Endothelial cell of umbilical vein (primary cell): ENCODE results near the gene CEMP1. TPM values are rescaled to one million over a fixed set of nuclear protein-coding genes. Genes with fewer than 3 reads are reported as not detected.
"Not testable (repeated sequence)": the region's sequence is repeated elsewhere in the genome, so short reads cannot be mapped to it uniquely, and the experiment has no call there.

ENCODE experiments used
- Bru-seq: library from RNA; stranded (reverse); fragments of 400-500 nt; gene quantifications from one replicate; lab custom pipeline; 2021; lab: Mats Ljungman, UMichigan
- BruChase-seq, 2 experiments: library from RNA; stranded (reverse); fragments of 400-500 nt; gene quantifications; one replicate each; lab custom pipeline; 2021; lab: Mats Ljungman, UMichigan
- BruUV-seq: library from RNA; stranded (reverse); fragments of 400-500 nt; replicated peaks from 2 replicates; lab custom pipeline; 2021; lab: Mats Ljungman, UMichigan
- CTCF ChIA-PET: fragments of 300-600, 350-600 bp; sonication (Branson Sonifier 250); formaldehyde crosslinking; loops from one replicate; lab custom pipeline; 2021; ENCODE audit warnings: antibody characterized with exemption, inconsistent platforms; lab: Charles Lee
- POLR2A ChIA-PET: fragments of 300-600, 350-600 bp; sonication (Branson Sonifier 250); formaldehyde crosslinking; loops from one replicate; lab custom pipeline; 2021; ENCODE audit warnings: antibody characterized with exemption, inconsistent platforms; lab: Charles Lee
- DNase-seq: peaks from one replicate; pipeline ENCODE4 v3.0.0-alpha.2; 2011; ENCODE audit warnings: low read depth, low spot score
- FAIRE-seq: peaks from 2 replicates; lab custom pipeline; 2011; peaks lifted over from hg19 to GRCh38; lab: Jason Lieb, UNC
- H2AFZ ChIP-seq: 2 replicates; pipeline ENCODE4 v1.6.0; 2012; ENCODE audit warnings: low read depth, low read length, control low read depth, inconsistent platforms
- H3K27ac ChIP-seq: 2 replicates; pipeline ENCODE4 v1.5.1; 2011; ENCODE audit warnings: low read depth, mild to moderate bottlenecking, control low read depth, low read length, moderate library complexity; ENCODE audit not compliant: insufficient read depth
- H3K27me3 ChIP-seq, 2 experiments: 2 replicates each; pipeline versions ENCODE4 v1.6.0 to v1.6.1; 2011; ENCODE audit warnings: low read length in 2 of 2, mixed read lengths in 1 of 2; ENCODE audit not compliant: control insufficient read depth in 2 of 2, insufficient read depth in 2 of 2
- H3K36me3 ChIP-seq, 2 experiments: 2 replicates in 1 of 2; 3 replicates in 1 of 2; pipeline ENCODE4 v1.5.1; 2011; ENCODE audit warnings: low read length in 2 of 2, mild to moderate bottlenecking in 1 of 2, moderate library complexity in 1 of 2; ENCODE audit not compliant: control insufficient read depth in 2 of 2, insufficient read depth in 2 of 2; ENCODE audit errors: extremely low read depth in 1 of 2
- H3K4me1 ChIP-seq: 3 replicates; pipeline ENCODE4 v1.5.1; 2011; ENCODE audit warnings: mild to moderate bottlenecking, low read length; ENCODE audit not compliant: control insufficient read depth, insufficient read depth; ENCODE audit errors: extremely low read depth
- H3K4me2 ChIP-seq: 2 replicates; pipeline ENCODE4 v1.6.1; 2011; ENCODE audit warnings: low read length, control low read depth, mixed read lengths; ENCODE audit not compliant: insufficient read depth
- H3K4me3 ChIP-seq, 3 experiments: fragments of 200-600 bp in 1 of 3; sonication (generic), shearing (Covaris generic) in 1 of 3; replicated peaks in 1 of 3; 2 replicates each; pipeline ENCODE4 v1.5.1; 2011 to 2016; ENCODE audit warnings: control low read depth in 3 of 3, low read length in 3 of 3, mild to moderate bottlenecking in 2 of 3, inconsistent platforms in 1 of 3, low read depth in 1 of 3, moderate library complexity in 1 of 3; ENCODE audit not compliant: insufficient read depth in 1 of 3
- H3K79me2 ChIP-seq: 2 replicates; pipeline ENCODE4 v1.6.0; 2012; ENCODE audit warnings: low read length, inconsistent platforms; ENCODE audit not compliant: control insufficient read depth, insufficient read depth
- H3K9ac ChIP-seq: replicated peaks from 2 replicates; pipeline ENCODE3; 2011; ENCODE audit warnings: low read length, control low read depth; ENCODE audit not compliant: insufficient read depth; ENCODE audit errors: extremely low read depth
- H3K9me1 ChIP-seq: replicated peaks from 3 replicates; pipeline ENCODE4 v1.6.0; 2011; ENCODE audit warnings: mild to moderate bottlenecking, low read length; ENCODE audit not compliant: control insufficient read depth, insufficient read depth; ENCODE audit errors: extremely low read depth
- H3K9me3 ChIP-seq: replicated peaks from 2 replicates; pipeline ENCODE4 v1.5.1; 2012; ENCODE audit warnings: low read length, inconsistent platforms; ENCODE audit not compliant: control insufficient read depth, insufficient read depth
- H4K20me1 ChIP-seq: replicated peaks from 2 replicates; pipeline ENCODE3; 2011; ENCODE audit warnings: mild to moderate bottlenecking, low read length; ENCODE audit not compliant: control insufficient read depth, insufficient read depth; ENCODE audit errors: extremely low read depth
- EZH2 ChIP-seq: IDR thresholded peaks from 2 replicates; pipeline ENCODE4 v1.6.1; 2012; ENCODE audit warnings: borderline replicate concordance, low read depth, mild to moderate bottlenecking, moderate library complexity, low read length, inconsistent platforms; ENCODE audit not compliant: severe bottlenecking
- FOS ChIP-seq: IDR thresholded peaks from 2 replicates; pipeline ENCODE4 v1.6.1; 2011; ENCODE audit warnings: mild to moderate bottlenecking, low read length, moderate library complexity, borderline replicate concordance; ENCODE audit not compliant: insufficient read depth
- GATA2 ChIP-seq: IDR thresholded peaks from 2 replicates; pipeline ENCODE4 v1.7.0; 2011; ENCODE audit warnings: low read depth, mild to moderate bottlenecking, moderate library complexity, mixed read lengths, low read length; ENCODE audit not compliant: insufficient read length, insufficient read depth
- MYC ChIP-seq: IDR thresholded peaks from one replicate; pipeline ENCODE4 v1.6.1; 2011; ENCODE audit warnings: mild to moderate bottlenecking, low read depth, low read length
- POLR2A ChIP-seq: IDR thresholded peaks from 2 replicates; pipeline ENCODE4 v1.6.1; 2012; ENCODE audit warnings: low read depth, mild to moderate bottlenecking, control low read depth, low read length
- POLR2AphosphoS5 ChIP-seq: IDR thresholded peaks from 2 replicates; pipeline ENCODE4 v1.6.1; 2012; ENCODE audit warnings: low read depth, mild to moderate bottlenecking, control low read depth, low read length, moderate library complexity; ENCODE audit not compliant: insufficient read depth
- dilution Hi-C: fragments of 300-500 bp; cut with MboI; formaldehyde crosslinking; loops from one replicate; pipeline ENCODE4 v1.15.0; 2019; ENCODE audit warnings: low sequenced_read_pairs; ENCODE audit not compliant: extremely low pct_ligation_motif_present
- intact Hi-C: fragments of 100-400 bp; cut with micrococcal nuclease; formaldehyde crosslinking; loops from one replicate; pipeline ENCODE4 v1.10.0; 2022
- long read RNA-seq: library from polyadenylated mRNA; stranded (forward); transcript quantifications from one replicate; pipeline ENCODE4 v2.0.0, GENCODE V29; 2021
- polyA minus RNA-seq, 3 experiments: library from RNA; depleted of rRNA, polyadenylated mRNA; stranded (reverse); fragments of >200 nt; gene quantifications; 1 replicate in 1 of 3; 2 replicates in 2 of 3; pipeline ENCODE4 v1.2.3, GENCODE V29; 2011
- polyA plus RNA-seq, 4 experiments: library from polyadenylated mRNA; depleted of rRNA in 3 of 4; stranded (reverse) in 3 of 4; unstranded in 1 of 4; fragments of >200 nt; gene quantifications; 2 replicates each; pipeline versions ENCODE4 v1.2.1 to v1.2.3, GENCODE V29; 2011 to 2012; ENCODE audit warnings: missing spikeins in 1 of 4
- total RNA-seq: library from RNA; stranded (reverse); gene quantifications from 2 replicates; pipeline ENCODE4 v1.2.3, GENCODE V29; 2021
- TF ChIP-seq, protein P1 (sequence below), 2 donors: IDR thresholded peaks; 1 replicate in 1 of 2; 2 replicates in 1 of 2; pipeline ENCODE4 v1.5.1; 2011; ENCODE audit warnings: low read length in 2 of 2, mild to moderate bottlenecking in 2 of 2, moderate library complexity in 2 of 2, control low read depth in 1 of 2, inconsistent platforms in 1 of 2, low read depth in 1 of 2; ENCODE audit not compliant: insufficient read depth in 1 of 2; ENCODE audit errors: extremely low read depth in 1 of 2

CEMP1 gene, protein sequence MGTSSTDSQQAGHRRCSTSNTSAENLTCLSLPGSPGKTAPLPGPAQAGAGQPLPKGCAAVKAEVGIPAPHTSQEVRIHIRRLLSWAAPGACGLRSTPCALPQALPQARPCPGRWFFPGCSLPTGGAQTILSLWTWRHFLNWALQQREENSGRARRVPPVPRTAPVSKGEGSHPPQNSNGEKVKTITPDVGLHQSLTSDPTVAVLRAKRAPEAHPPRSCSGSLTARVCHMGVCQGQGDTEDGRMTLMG
- total RNA-seq (not detected in 2 replicates), polyA plus RNA-seq (not detected in 2 replicates), polyA minus RNA-seq (not detected in 2 replicates), Bru-seq, nascent RNA (not detected), BruChase-seq, experiment 1, labeled RNA remaining after a 6-hour chase (not detected), BruChase-seq, experiment 2, labeled RNA remaining after a 2-hour chase (not detected)
- polyA plus RNA-seq (2011; cell fraction: cytosol; rRNA removed): not detected in 2 replicates
- not detected in 2 replicates for polyA plus RNA-seq (2011; cell fraction: nucleus; rRNA removed)
- 1.1 TPM in 1 of 2 replicates, not detected in the other for polyA plus RNA-seq (2012)
- polyA minus RNA-seq (2011; cell fraction: cytosol; rRNA and poly(A)+ RNA removed): not detected
- not detected in 2 replicates for polyA minus RNA-seq (2011; cell fraction: nucleus; rRNA and poly(A)+ RNA removed)
- long read RNA-seq: 0 reads

DNA sequence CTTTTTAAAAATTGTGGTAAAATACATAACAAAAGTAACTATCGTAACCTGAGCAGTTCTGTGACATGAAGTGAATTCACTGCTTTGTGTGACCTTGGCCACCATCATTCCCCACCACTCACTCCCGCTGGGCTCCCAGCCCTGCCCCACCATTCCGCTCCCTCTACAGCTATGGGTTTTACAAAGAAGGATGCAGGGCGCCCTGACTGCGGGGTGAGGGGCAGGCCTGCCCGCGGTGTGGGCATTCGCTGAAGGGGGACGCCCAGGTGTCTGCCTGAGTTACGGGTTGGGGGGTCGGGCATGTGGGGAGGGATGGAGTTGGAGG is at the start of gene CEMP1:
CEMP1 (minus strand) TSS at position 38 of the 325 bp plus-strand sequence. CDS start 335 bp downstream, outside the sequence.
- H3K4me3 ChIP-seq: peak within 1 kb of the TSS; percentile 41 to 62 (median 62)
- no peak within 1 kb of the TSS for H3K27ac ChIP-seq
- H3K36me3 ChIP-seq: peaks cover 2 to 27% of the 10 kb centered on the region in 2 experiments
- FAIRE-seq (no peak), DNase-seq (no peak)
- TF ChIP-seq FOS (no peak), MYC (no peak), POLR2A (no peak), GATA2 (no peak), EZH2 (no peak), POLR2AphosphoS5 (no peak)
- TF ChIP-seq, protein P1, sequence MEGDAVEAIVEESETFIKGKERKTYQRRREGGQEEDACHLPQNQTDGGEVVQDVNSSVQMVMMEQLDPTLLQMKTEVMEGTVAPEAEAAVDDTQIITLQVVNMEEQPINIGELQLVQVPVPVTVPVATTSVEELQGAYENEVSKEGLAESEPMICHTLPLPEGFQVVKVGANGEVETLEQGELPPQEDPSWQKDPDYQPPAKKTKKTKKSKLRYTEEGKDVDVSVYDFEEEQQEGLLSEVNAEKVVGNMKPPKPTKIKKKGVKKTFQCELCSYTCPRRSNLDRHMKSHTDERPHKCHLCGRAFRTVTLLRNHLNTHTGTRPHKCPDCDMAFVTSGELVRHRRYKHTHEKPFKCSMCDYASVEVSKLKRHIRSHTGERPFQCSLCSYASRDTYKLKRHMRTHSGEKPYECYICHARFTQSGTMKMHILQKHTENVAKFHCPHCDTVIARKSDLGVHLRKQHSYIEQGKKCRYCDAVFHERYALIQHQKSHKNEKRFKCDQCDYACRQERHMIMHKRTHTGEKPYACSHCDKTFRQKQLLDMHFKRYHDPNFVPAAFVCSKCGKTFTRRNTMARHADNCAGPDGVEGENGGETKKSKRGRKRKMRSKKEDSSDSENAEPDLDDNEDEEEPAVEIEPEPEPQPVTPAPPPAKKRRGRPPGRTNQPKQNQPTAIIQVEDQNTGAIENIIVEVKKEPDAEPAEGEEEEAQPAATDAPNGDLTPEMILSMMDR (IDR thresholded peaks at IDR 0.05; ENCODE audit: extremely low read depth in 1 of 2, insufficient read depth in 1 of 2, low read depth in 1 of 2, low read length in 2 of 2): no peak
- H3K9ac ChIP-seq: peak within 1 kb of the TSS; percentile 59
- peak within 1 kb of the TSS; percentile 75 for H3K4me2 ChIP-seq
- dilution Hi-C loops: no loop called here
- H3K4me1 ChIP-seq: peaks cover 13% of the 10 kb centered on the region
- no peaks in the 10 kb centered on the region for H3K27me3 ChIP-seq
- H4K20me1 ChIP-seq: no peaks in the 10 kb centered on the region
- intact Hi-C loops: no loop called here
- BruUV-seq: no TSS peak
- H2AFZ ChIP-seq: peak within 1 kb of the TSS; percentile 48
- H3K9me1 ChIP-seq: no peaks in the 10 kb centered on the region
- H3K9me3 ChIP-seq: no peaks in the 10 kb centered on the region
- ChIA-PET CTCF (interaction anchor here (1.2 kb wide), 1 partner anchor 11 kb away, joined by 3 read pairs; the partner anchor contains the start of gene AMDHD2), POLR2A (interaction anchor here (0.8 kb wide), 1 partner anchor 11 kb away, joined by 6 read pairs; the partner anchor contains the start of gene AMDHD2)
- H3K79me2 ChIP-seq: no peaks in the 10 kb centered on the region

DNA sequence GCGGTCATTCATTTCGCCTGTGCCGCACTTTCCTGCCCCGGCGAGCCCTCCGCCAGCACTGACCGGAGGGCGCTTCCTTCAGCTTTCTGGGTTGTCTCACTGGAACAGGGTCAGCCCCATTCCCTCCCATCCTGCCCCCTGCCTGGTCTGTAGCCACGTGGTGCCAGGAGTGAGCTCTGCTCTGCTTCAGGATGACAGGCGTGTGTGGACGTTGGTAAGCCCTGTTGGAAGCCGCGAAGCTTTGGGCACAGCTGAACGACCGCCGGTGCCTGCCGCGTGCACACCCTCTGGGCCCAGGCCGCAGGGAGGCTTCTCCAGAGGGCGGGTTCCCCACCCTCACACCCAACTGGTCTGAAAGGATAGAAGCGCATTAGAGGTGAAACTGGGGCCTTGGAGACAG is 49.6 kb upstream of the CEMP1 start:
- BruUV-seq, dilution Hi-C loops: not testable (repeated sequence)

DNA sequence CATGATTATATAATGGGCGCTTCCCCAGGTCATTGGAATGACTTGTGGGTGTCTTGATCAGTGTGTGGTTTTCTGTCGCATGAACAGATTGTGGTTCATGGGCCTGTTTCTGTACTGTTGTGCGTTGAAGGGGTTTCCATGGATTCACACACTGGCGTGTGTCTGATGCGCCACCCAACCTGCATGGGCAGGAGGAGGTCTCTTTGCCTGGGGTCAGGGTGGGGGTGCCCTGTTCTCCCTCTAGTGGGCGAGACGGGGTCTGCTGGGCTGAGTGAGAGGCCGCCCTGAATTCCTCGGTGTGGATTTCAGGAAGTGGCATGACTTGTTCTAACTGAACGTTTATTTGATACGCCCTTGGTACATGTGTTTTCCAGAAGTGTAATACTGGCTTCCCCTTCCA is 48.9 kb upstream of the CEMP1 start:
- H3K4me3 ChIP-seq, H3K4me1 ChIP-seq, dilution Hi-C loops, intact Hi-C loops, POLR2A ChIA-PET, H2AFZ ChIP-seq, H3K9me1 ChIP-seq, H3K4me2 ChIP-seq, CTCF ChIA-PET, H3K9me3 ChIP-seq, DNase-seq, H3K27me3 ChIP-seq, H3K36me3 ChIP-seq, H3K9ac ChIP-seq, H4K20me1 ChIP-seq, H3K79me2 ChIP-seq, H3K27ac ChIP-seq, BruUV-seq: not testable (repeated sequence)
- FAIRE-seq: peak; percentile 75

More for the DNA sequence above, 49.6 kb upstream of the CEMP1 start:
- H3K4me3 ChIP-seq, H3K27ac ChIP-seq, H3K9ac ChIP-seq, DNase-seq, H3K4me1 ChIP-seq, H3K9me1 ChIP-seq, intact Hi-C loops, POLR2A ChIA-PET, H4K20me1 ChIP-seq, H3K36me3 ChIP-seq, H3K9me3 ChIP-seq, H3K27me3 ChIP-seq, CTCF ChIA-PET, H3K4me2 ChIP-seq, H3K79me2 ChIP-seq, H2AFZ ChIP-seq: not testable (repeated sequence)
- peak; percentile 28 for FAIRE-seq
